Kidney capillary endothelial cell (primary cell): ENCODE data around the gene GSTCD.
"Not testable (repeated sequence)": the region's sequence is repeated elsewhere in the genome, so short reads cannot be mapped to it uniquely, and the experiment has no call there.

Experiments used
- DNase-seq: peaks from one replicate; pipeline ENCODE4 v3.0.0-alpha.2; 2018; ENCODE audit warnings: low spot score

The GSTCD gene

DNA sequence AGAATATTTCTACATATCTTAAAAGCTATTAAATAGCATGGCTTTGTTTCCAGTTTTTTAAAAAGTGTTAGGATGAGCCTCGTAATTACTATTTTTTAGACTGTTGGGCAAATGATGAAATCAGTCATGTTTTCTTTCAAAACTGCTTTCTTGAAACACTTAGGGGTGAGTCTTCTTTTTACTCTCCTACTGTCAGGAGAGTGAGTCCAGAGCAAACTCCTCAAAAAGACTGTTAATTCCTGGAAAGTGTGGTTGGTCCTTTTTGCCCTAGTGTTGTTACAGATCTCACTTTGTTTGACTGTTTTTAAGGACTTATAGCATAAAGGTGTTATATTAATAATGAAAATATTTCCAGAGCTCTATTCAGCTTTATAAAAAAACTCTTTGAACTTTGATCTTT lies 6.3 kb downstream of the GSTCD start:
- no peak for DNase-seq

DNA sequence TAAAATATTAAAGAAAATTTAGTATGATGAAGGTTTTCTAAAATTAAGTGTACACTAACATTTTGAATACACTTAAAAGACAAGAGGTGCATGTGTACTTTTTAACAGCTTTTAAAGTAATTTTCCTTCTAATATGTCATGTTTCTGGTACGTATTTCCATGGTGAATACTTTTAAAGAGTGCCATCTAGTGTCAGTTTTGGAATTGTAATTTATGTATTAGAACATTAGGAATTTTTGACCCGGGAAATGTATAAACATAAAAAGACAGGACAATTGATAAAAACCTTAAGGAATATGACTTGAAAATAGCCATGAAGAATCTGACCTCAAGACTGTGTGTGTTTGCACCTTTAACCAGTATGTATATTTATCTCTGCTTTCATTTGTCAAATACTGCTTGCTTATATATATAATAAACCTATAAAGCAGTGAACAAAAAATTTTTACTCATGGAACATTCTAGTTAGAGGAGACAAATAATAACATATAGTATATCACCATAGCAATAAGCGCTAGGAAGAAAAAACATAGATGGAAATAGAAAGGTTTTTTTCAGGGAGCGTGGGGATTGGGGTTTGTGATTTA lies 7.2 kb downstream of the GSTCD start:
- DNase-seq = peak; percentile 58

DNA sequence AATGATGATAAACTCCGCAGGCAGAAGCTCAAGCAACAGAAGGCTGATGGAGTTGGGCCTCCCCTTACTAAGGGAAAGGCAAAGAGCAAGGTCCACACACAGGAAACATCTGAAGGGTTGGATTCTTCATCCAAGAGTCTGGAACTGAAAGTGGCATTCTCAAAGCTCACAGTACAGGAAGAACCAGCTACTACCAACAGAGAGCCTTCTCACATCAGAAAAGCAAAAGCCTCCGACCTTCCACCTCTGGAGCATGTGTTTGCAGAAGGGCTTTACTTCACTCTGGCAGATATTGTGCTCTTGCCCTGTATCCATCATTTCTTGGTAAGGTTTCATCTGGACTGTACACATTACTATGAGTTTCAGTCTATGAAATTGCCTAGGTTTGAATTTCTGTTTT lies 10.6 kb downstream of the GSTCD start:
- no peak for DNase-seq

DNA sequence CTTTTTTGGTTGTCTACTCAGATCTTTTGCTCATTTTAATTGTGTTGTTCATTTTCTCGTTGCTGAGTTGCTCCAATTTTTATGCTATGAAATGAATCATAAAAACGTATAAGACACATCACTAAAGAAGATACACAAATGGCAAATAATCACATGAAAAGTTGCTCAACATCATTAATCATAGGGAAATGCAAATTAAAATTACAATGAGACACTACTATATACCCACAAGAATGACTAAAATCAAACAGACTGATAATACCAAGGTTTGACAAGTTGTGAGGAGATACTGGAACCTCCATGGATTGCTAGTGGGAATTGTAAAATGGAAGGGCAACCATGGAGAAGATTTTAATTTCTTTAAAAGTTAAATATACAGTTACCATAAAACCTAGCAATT lies 17.0 kb downstream of the GSTCD start:
- no peak for DNase-seq

DNA sequence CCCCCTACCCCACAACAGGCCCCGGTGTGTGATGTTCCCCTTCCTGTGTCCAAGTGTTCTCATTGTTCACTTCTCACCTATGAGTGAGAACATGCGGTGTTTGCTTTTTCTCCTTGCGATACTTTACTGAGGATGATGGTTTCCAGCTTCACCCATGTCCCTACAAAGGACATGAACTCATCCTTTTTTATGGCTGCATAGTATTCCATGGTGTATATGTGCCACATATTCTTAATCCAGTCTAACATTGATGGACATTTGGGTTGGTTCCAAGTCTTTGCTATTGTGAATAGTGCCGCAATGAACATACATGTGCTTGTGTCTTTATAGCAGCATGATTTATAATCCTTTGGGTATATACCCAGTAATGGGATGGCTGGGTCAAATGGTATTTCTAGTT lies 21.3 kb downstream of the GSTCD start:
- DNase-seq = not testable (repeated sequence)

DNA sequence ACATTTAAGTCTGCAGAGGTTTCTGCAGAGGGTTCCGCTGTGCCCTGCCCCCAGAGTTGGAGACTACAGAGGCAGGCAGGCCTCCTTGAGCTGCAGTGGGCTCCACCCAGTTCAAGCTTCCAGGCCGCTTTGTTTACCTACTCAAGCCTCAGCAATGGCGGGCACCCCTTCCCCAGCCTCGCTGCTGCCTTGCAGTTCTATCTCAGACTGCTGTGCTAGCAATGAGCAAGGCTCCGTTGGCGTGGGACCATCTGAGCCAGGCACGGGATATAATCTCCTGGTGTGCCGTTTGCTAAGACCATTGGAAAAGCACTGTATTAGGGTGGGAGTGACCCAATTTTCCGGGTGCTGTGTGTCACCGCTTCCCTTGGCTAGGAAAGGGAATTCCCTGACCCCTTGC lies 26.6 kb downstream of the GSTCD start:
- DNase-seq = not testable (repeated sequence)

DNA sequence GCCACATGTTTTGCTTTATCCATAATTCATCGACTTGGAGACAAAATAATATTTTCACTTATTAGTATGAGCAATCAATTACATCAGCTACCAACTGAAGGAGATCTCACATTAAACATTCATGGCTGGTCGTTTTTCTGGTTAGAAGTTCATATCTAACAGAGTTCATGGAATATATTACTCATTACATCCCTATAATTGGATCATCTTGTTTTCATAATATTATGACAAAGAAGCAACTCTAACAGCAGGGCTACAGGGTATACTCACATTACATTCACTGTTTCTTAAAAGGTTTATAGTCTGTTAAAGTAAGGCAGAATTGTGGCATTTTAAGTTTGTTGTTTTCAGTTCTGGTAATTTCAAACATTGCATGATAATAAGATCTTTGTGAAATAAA lies 33.0 kb downstream of the GSTCD start:
- no peak for DNase-seq

DNA sequence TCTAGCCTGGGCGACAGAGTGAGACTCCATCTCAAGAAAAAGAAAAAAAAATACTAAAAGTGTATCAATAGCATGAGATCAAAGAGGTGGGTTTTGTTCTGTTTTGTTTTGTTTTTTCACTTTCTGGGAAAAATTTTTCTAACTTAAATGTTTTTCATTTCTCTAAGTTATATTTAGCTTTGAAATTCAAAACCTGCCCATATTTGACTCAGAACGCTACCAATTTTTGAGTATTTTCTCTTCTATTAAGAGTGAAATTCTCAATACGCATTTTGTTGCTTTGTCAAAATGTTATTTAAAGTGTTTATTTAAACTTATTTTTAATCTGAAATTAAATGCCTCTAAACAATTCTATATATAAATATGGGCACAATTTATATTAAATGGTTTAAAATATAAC lies 39.6 kb downstream of the GSTCD start:
- no peak for DNase-seq

DNA sequence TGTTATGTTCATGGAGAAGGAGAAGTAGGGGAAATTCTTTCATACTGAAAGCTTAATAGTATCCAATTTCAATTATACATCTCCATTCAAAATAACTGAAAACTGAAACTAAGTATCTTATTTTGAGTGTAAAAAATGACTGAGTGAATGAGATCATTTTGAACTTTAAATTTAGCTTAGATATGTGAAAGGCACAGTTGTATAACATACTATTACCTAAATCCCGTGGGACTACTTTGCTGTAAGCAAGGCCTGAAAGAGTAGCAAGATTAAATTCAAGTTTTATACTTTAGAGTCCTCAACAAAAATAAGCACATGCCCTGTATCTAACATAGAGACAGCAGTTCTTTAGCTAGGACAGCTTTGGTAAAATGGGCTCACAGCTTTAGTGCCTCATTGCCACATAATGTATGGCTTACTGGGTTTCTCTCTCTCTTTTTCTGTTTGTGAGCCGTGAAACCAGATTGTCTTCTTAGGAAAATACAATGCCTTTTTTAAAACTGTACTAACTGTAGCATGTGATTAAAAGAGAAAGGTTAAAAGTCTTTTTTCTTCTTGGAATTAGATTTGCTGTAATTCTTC lies 43.2 kb downstream of the GSTCD start:
- DNase-seq = no peak

DNA sequence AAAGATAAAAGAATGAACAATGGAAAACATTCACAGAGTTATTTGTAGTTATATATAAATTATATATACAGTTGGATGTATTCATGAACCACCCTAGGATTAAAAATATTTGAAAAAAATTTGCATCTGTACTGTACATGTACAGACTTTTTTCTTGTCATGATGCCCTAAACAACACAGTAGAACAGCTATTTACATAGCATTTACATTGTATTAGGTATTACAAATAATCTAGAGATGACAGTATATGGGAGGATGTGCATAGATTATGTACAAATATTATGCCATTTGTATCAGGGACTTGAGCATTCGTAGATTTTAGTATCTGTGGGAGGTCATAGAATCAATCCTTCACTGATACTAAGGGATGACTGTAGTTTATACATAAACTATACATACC lies 44.8 kb downstream of the GSTCD start:
- no peak for DNase-seq

DNA sequence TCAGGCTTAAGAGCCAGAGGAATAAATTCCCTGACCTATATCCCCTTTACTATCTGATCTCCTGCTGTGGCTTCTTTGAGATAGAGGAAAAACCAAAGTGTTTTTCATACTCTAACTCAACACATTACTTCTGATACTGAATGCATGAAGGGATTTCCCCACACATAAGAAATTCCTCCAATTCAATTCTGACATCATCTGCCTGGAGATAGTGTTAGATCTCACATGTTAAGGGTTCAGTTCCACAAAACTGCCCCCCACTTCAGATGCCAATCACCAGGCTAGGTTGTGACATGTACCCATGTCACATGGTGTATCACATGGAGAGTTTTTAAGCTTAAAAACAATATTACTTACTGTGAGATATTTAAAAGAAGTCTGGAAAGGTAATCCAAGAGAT lies 46.8 kb downstream of the GSTCD start:
- no peak for DNase-seq

DNA sequence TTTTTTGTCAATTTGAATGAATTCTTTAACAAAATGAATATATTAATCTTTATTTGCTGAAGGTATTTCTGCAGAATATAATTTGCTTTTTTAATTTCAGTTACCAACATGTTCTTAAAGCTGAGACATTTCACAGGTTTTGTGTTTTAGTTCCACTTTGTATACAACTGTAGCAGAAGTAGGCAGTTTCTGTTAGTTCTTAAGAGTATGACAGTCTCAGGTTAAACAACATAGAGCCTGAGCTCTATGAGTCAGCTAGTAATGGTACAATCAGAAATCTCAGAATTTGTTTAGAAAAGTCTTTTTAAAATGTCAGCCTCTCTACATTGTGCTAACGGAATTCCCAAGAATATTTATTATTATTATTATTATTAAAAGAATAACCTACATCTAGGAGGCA lies 50.4 kb downstream of the GSTCD start:
- DNase-seq = no peak

DNA sequence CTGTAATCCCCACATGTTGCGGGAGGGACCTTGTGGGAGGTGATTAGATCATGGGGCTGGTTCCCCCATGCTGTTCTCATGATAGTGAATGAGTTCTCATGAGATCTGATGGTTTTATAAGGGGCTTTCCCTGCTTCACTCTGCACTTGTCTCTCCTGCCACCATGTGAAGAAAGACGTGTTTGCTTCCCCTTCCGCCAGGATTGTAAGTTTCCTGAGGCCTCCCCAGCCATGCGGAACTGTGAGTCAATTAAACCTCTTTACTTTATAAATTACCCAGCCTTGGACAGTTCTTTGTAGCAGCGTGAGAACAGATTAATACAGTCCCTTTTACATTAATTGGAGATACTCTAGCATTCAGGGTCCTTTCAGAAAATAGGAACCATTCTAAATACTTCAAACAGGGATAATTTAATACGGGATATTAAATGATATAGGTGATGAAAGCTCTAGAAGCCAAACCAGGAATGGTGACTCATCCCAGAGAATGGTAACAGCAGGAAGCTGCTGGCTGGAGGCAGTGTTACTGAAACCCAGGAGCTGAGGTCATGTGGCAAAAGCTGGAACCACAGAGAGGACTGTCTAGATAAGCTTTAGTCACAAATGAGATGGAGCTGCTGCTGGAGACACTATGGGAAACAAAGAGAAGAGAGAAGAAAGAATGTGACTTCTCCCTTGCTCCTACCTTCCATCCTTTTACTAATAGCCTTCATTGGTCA lies 57.3 kb downstream of the GSTCD start:
- peak; percentile 78 for DNase-seq

DNA sequence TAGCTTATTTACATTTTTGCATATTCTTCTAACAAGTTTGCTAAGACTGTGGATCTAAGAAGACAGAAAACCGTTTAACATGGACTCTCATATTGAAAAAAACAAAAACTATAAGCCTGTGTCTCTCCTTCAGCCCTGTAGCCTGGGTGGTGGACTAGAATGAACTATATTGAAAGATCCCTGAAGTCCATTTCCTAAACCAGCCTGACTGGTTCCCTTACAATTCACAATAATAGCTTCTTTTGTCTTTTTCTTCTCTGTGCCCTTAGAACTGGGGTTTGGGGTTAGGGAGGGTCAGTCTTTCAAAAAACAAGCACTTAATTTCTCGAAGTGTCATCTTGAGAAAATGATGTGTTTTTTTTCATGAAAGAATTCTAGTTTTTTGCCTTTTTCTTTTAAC lies 59.0 kb downstream of the GSTCD start:
- DNase-seq = no peak

DNA sequence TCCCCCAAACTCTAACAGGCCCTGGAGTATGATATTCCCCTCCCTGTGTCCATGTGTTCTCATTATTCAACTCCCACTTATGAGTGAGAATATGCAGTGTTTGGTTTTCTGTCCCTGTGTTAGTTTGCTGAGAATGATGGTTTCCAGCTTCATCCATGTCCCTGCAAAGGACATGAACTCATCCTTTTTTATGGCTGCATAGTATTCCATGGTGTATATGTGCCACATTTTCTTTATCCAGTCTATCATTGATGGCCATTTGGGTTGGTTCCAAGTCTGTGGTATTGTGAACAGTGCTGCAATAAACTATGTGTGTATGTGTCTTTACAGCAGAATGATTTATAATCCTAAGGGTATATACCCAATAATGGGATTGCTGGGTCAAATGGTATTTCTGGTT lies 61.9 kb downstream of the GSTCD start:
- DNase-seq = not testable (repeated sequence)

DNA sequence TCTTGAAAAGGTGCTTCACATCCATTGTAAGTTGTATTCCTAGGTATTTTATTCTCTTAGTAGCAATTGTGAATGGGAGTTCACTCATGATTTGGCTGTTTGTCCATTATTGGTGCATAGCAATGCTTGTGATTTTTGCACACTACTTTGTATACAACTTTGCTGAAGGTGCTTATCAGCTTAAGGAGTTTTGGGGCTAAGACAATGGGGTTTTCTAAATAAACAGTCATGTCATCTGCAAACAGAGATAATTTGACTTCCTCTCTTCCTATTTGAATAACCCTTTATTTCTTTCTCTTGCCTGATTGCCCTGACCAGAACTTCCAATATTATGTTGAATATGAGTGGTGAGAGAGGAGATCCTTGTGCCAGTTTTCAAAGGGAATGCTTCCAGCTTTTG lies 63.5 kb downstream of the GSTCD start:
- not testable (repeated sequence) for DNase-seq

DNA sequence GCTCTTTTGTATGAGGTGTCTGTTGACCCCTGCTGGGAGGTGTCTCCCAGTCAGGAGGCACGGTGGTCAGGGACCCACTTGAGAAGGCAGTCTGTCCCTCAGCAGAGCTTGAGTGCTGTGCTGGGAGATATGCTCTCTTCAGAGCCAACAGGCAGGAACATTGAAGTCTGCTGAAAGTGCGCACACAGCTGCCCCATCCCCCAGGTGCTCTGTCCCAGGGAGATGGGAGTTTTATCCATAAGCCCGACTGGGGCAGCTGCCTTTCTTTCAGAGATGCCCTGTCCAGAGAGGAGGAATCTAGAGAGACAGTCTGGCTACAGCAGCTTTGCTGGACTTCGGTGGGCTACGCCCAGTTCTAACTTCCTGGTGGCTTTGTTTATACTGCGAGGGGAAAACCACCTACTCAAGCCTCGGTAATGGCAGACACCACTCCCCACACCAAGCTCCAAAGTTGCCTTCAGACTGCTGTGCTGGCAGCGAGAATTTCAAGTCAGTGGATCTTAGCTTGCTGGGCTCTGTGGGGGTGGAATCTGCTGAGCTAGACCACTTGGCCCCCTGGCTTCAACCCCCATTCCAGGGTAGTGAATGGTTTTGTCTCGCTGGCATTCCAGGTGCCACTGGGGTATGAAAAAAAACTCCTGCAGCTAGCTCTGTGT lies 67.3 kb downstream of the GSTCD start:
- not testable (repeated sequence) for DNase-seq

DNA sequence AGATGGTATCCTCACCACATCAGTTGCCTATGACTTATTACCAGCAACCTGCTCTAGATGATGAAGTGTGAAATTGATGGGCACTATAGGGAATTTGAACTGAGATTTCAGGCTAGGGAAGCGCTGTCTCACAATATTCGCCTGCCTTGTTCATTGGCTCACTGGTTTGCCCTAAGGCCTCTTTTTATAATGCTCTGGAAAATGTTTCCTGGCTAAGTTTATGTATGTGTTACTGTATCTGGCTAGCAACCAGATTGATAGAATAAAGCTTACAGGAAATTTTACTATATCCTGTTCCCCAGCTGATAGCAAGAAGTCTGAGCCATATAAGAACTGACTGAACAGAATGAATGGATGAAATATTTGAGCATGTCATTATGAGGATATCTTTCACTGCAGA lies 71.6 kb downstream of the GSTCD start:
- DNase-seq = no peak

DNA sequence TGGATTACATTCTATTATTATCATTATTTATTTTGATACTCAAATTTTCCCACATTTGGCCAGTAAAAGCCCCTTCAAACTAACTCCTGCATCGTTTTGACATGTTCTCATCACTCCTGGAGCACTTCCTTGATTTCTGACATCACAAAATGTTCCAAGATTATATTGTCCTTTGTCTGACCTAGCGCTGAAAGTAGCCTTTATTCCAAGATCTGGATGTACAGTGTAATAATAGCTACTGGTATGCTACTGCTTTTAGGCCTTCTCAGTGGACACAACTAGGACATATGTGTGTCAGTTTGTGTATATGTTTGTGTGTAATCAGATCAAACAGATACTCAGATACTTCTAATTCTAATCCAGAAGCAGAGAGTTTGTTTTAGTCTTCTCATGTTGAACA lies 76.2 kb downstream of the GSTCD start:
- DNase-seq = no peak

DNA sequence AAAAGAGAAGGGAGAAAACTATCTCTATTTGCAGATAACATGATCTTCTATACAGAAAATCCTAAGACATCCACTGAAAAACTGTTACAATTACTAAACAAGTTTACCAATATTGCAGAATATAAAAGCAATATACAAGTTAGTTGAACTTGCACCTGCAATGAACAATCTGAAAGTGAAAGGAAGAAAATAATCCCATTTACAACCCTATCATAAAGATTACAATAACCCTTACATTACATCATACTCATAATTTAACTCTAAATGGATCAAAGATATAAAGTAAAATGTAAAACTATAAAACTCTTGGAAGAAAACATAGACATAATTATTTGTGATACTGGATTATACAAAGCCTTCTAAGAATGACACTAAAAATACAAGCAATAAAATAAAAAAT lies 77.2 kb downstream of the GSTCD start:
- DNase-seq = no peak

DNA sequence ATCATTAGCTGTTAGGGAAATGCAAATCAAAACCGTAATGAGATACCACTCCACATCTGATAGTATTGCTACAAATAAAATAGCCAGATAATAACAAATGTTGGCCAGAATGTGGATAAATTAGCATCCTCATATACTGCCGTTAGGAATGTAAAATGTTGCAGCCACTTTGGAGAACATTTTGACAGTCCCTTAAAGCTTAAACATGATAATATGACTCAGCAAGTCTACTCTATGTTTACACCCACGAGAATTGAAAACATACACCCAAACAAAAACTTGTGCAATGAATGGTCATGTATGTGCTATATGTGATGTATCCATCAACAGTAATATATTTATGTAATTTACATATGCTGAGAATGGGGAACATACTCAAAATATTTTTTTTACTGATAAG lies 78.2 kb downstream of the GSTCD start:
- no peak for DNase-seq

DNA sequence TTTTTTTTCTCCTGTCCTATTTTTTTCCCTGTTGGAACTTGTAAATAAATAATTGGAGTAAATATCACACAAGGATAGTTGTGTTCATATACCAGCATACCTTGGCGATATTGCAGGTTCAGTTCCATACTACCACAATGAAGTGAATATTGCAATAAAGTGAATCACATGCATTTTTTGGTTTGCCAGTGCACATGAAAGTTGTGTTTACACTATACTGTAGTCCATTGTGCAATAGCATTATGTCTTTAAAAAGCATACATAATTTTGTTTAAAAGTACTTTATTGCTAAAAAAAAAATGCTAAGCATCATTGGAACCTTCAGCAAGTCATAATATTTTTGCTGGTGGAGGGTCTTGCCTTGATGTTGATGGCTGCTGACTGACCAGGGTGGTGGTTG lies 88.6 kb downstream of the GSTCD start:
- DNase-seq = no peak

DNA sequence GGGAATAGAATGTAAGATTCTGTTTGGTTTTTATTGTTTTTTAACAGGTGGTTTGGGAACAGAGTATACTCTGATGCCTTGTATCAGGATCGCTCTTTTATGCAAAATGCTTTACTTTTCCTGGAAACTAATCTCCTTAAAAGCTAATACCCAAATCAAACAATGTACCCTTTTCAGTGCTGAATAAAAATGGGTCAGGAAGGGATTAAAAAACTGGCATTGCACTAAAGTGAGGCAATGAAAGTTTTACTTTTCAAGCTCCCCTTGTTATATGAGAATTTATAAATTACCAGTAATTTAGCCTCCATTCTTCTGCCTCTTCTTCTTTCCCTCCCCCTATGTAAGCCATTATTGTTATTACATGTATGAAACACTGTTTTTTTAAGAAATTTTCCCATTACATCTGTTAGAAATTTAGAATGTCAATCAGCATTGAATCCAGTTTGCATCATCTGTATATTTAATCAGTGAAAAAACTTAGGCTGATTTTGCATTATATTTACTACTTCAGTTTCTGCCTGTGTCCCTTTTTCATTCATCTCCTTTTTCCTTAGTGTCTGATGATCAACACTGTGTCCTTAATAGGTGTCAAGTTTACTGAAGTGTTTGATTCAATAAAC lies 97.0 kb downstream of the GSTCD start:
- no peak for DNase-seq
